HEK293 (cell line): ENCODE measurements around the gene R3HDM4.
A peak's percentile ranks its signal among the peaks of the same experiment; 100 is the strongest.

Experiments used
- CTCF ChIA-PET: fragments of 350-600 bp; formaldehyde crosslinking; extraction: SDS; loops from one replicate; lab custom pipeline; 2021; ENCODE audit warnings: antibody characterized with exemption; lab: Yijun Ruan, JAX
- POLR2A ChIA-PET: fragments of 300-600 bp; formaldehyde crosslinking; extraction: SDS; loops from one replicate; lab custom pipeline; 2020; ENCODE audit warnings: antibody characterized with exemption, inconsistent platforms; lab: Yijun Ruan, JAX
- H3K27ac ChIP-seq: fragments of 200-500 bp; sonication (Bioruptor generic); 2 replicates; pipeline ENCODE4 v1.5.1; 2014; ENCODE audit warnings: low read depth, low read length, control low read depth, inconsistent platforms; ENCODE audit errors: extremely low read depth
- H3K36me3 ChIP-seq, 2 experiments: fragments of 200-500 bp in 1 of 2; sonication (Bioruptor generic) in 1 of 2; 1 replicate in 1 of 2; 2 replicates in 1 of 2; pipeline ENCODE4 v1.5.1; 2014 to 2017; ENCODE audit warnings: inconsistent platforms in 2 of 2, low read length in 2 of 2; ENCODE audit not compliant: control insufficient read depth in 2 of 2, insufficient read depth in 1 of 2
- H3K4me1 ChIP-seq: fragments of 200-500 bp; sonication (Bioruptor generic); 2 replicates; pipeline ENCODE4 v1.5.1; 2014; ENCODE audit warnings: mild to moderate bottlenecking, low read length, inconsistent platforms; ENCODE audit not compliant: control insufficient read depth, insufficient read depth
- H3K4me3 ChIP-seq: 2 replicates; pipeline ENCODE4 v1.5.1; 2011; ENCODE audit warnings: low read depth, mild to moderate bottlenecking, control low read depth, low read length, moderate library complexity
- H3K9me3 ChIP-seq: fragments of 200-500 bp; sonication (Bioruptor generic); 2 replicates; pipeline ENCODE4 v1.5.1; 2014; ENCODE audit warnings: low read depth, low read length, inconsistent platforms; ENCODE audit not compliant: control insufficient read depth, insufficient read depth
- BCL11B ChIP-seq: fragments of 450-650 bp; formaldehyde crosslinking; IDR thresholded peaks from 2 replicates; pipeline ENCODE4 v1.5.1; 2016; ENCODE audit warnings: low read depth, missing biosample characterization, missing genetic modification characterization
- MZF1 ChIP-seq: fragments of 450-650 bp; formaldehyde crosslinking; IDR thresholded peaks from 2 replicates; pipeline ENCODE4 v1.5.1; 2017; ENCODE audit warnings: missing biosample characterization, missing genetic modification characterization, borderline replicate concordance
- ZBTB17 ChIP-seq: fragments of 450-650 bp; formaldehyde crosslinking; IDR thresholded peaks from 2 replicates; pipeline ENCODE4 v1.5.1; 2016; ENCODE audit warnings: missing biosample characterization, missing genetic modification characterization
- ZFP69B ChIP-seq: fragments of 450-650 bp; formaldehyde crosslinking; IDR thresholded peaks from 2 replicates; pipeline ENCODE4 v1.5.1; 2016; ENCODE audit warnings: missing biosample characterization, missing genetic modification characterization
- ZNF140 ChIP-seq: fragments of 450-650 bp; formaldehyde crosslinking; IDR thresholded peaks from 2 replicates; pipeline ENCODE4 v1.5.1; 2016; ENCODE audit warnings: missing biosample characterization, missing genetic modification characterization
- ZNF19 ChIP-seq: fragments of 450-650 bp; formaldehyde crosslinking; IDR thresholded peaks from 2 replicates; pipeline ENCODE4; 2016; ENCODE audit warnings: missing biosample characterization, missing genetic modification characterization, low read depth
- ZNF324 ChIP-seq: fragments of 450-650 bp; formaldehyde crosslinking; IDR thresholded peaks from 2 replicates; pipeline ENCODE4 v1.5.1; 2016; ENCODE audit warnings: missing biosample characterization, missing genetic modification characterization
- ZNF366 ChIP-seq: fragments of 450-650 bp; formaldehyde crosslinking; conservative IDR thresholded peaks from 2 replicates; pipeline ENCODE4 v1.5.1; 2016; ENCODE audit warnings: missing biosample characterization, missing genetic modification characterization
- ZNF600 ChIP-seq: fragments of 450-650 bp; formaldehyde crosslinking; IDR thresholded peaks from 2 replicates; pipeline ENCODE4 v1.5.1; 2016; ENCODE audit warnings: missing biosample characterization, missing genetic modification characterization
- TF ChIP-seq, protein P1 (sequence below): fragments of 450-650 bp; formaldehyde crosslinking; IDR thresholded peaks from 2 replicates; pipeline ENCODE4 v1.5.1; 2016; ENCODE audit warnings: missing biosample characterization, missing genetic modification characterization
- TF ChIP-seq, protein P2 (sequence below): fragments of 450-650 bp; formaldehyde crosslinking; IDR thresholded peaks from 2 replicates; pipeline ENCODE4 v1.5.1; 2016; ENCODE audit warnings: missing biosample characterization, missing genetic modification characterization
- TF ChIP-seq, protein P3 (sequence below): IDR thresholded peaks from 2 replicates; pipeline ENCODE4 v1.6.1; 2011; ENCODE audit warnings: mild to moderate bottlenecking, low read depth, low read length, borderline replicate concordance
- TF ChIP-seq, protein P4 (sequence below): fragments of 450-650 bp; formaldehyde crosslinking; IDR thresholded peaks from 2 replicates; pipeline ENCODE4; 2016; ENCODE audit warnings: missing biosample characterization, missing genetic modification characterization

The R3HDM4 gene

DNA sequence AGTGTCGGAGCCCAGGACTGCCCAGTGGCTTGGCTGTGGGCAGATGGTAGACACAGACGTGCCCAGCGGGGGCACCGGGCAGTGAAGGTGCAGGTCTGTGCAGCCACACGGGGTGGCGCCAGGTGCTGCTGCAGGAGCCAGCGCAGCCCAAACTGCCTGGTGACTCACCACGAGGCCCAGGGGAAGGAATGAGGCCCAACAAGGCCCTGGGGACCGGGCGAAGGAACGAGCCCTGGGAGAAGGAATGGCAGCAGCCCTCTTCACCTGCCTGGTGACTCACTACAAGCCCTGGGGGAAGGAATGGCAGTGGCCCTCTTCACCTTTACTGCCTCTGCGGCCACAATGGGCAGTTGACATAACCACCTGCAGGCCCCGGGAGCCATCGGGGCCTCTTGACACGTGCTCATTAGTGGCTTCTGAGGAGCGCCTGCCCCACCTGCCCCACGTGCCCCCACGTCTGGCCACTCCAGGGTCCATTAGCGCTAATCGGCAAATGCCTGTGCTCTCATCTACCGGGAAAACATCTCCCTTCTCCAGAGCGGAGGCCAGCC lies 29.3 kb downstream of the R3HDM4 start (continued):
- TF ChIP-seq BCL11B (tag by site-specific recombination) (no peak), ZNF366 (tag by site-specific recombination) (peak; percentile 29; the same call in 1 of the 2 replicates), MZF1 (tag by site-specific recombination) (no peak), ZBTB17 (tag by site-specific recombination) (no peak), ZNF600 (tag by site-specific recombination) (peak; percentile 53; the same call in 1 of the 2 replicates)
- TF ChIP-seq, protein P1, sequence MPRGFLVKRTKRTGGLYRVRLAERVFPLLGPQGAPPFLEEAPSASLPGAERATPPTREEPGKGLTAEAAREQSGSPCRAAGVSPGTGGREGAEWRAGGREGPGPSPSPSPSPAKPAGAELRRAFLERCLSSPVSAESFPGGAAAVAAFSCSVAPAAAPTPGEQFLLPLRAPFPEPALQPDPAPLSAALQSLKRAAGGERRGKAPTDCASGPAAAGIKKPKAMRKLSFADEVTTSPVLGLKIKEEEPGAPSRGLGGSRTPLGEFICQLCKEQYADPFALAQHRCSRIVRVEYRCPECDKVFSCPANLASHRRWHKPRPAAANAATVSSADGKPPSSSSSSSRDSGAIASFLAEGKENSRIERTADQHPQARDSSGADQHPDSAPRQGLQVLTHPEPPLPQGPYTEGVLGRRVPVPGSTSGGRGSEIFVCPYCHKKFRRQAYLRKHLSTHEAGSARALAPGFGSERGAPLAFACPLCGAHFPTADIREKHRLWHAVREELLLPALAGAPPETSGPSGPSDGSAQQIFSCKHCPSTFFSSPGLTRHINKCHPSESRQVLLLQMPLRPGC (tag by site-specific recombination) = no peak

DNA sequence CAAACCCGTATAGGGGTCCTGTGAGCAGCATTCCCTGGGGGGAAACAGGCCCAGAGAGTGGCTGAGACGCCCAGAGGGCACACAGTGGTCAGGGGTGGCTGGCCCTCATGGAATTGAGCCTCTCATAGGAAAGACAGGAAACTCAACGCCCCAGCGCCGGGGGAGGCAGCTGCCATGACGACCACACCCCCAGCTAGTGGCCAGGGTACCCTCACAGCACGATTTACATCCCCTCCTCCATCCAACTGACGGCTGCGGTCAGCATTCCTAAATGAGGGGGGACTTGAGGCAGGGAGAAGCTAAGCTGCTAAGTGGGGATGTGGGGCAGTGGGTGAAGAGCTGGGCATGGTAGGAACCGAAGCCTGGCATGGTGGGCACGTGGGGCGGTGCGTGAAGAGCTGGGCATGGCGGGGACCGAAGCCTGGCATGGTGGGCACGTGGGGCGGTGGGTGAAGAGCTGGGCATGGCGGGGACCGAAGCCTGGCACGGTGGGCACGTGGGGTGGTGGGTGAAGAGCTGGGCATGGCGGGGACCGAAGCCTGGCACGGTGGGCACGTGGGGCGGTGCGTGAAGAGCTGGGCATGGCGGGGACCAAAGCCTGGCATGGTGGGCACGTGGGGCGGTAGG lies 30.0 kb downstream of the R3HDM4 start:
- Histone ChIP-seq H3K4me3 (no peak overlapping the region), H3K4me1 (no peaks in the 10 kb centered on the region), H3K9me3 (no peaks in the 10 kb centered on the region), H3K36me3 (peaks cover 4 to 69% of the 10 kb centered on the region in 2 experiments; a peak in 2 of 3 replicates), H3K27ac (no peak overlapping the region)
- TF ChIP-seq ZNF140 (tag by site-specific recombination) (no peak), ZNF324 (tag by site-specific recombination) (no peak), ZNF19 (tag by site-specific recombination) (no peak), ZFP69B (no peak)
- TF ChIP-seq, protein P2, sequence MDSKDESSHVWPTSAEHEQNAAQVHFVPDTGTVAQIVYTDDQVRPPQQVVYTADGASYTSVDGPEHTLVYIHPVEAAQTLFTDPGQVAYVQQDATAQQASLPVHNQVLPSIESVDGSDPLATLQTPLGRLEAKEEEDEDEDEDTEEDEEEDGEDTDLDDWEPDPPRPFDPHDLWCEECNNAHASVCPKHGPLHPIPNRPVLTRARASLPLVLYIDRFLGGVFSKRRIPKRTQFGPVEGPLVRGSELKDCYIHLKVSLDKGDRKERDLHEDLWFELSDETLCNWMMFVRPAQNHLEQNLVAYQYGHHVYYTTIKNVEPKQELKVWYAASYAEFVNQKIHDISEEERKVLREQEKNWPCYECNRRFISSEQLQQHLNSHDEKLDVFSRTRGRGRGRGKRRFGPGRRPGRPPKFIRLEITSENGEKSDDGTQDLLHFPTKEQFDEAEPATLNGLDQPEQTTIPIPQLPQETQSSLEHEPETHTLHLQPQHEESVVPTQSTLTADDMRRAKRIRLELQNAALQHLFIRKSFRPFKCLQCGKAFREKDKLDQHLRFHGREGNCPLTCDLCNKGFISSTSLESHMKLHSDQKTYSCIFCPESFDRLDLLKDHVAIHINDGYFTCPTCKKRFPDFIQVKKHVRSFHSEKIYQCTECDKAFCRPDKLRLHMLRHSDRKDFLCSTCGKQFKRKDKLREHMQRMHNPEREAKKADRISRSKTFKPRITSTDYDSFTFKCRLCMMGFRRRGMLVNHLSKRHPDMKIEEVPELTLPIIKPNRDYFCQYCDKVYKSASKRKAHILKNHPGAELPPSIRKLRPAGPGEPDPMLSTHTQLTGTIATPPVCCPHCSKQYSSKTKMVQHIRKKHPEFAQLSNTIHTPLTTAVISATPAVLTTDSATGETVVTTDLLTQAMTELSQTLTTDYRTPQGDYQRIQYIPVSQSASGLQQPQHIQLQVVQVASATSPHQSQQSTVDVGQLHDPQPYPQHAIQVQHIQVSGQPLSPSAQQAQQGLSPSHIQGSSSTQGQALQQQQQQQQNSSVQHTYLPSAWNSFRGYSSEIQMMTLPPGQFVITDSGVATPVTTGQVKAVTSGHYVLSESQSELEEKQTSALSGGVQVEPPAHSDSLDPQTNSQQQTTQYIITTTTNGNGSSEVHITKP = no peak
- TF ChIP-seq, protein P3, sequence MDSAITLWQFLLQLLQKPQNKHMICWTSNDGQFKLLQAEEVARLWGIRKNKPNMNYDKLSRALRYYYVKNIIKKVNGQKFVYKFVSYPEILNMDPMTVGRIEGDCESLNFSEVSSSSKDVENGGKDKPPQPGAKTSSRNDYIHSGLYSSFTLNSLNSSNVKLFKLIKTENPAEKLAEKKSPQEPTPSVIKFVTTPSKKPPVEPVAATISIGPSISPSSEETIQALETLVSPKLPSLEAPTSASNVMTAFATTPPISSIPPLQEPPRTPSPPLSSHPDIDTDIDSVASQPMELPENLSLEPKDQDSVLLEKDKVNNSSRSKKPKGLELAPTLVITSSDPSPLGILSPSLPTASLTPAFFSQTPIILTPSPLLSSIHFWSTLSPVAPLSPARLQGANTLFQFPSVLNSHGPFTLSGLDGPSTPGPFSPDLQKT = no peak
- TF ChIP-seq, protein P4, sequence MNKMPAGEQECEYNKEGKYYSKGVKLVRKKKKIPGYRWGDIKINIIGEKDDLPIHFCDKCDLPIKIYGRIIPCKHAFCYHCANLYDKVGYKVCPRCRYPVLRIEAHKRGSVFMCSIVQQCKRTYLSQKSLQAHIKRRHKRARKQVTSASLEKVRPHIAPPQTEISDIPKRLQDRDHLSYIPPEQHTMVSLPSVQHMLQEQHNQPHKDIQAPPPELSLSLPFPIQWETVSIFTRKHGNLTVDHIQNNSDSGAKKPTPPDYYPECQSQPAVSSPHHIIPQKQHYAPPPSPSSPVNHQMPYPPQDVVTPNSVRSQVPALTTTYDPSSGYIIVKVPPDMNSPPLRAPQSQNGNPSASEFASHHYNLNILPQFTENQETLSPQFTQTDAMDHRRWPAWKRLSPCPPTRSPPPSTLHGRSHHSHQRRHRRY (tag by site-specific recombination) = no peak
- CTCF ChIA-PET = interaction anchor here (0.5 to 0.9 kb wide), 4 partner anchors 19 to 139 kb away, joined by 3 to 4 read pairs (median 4); partner anchors contain the start of gene ELANE
- POLR2A ChIA-PET = interaction anchor here (1.6 kb wide), 1 partner anchor 12 kb away, joined by 4 read pairs; no protein-coding TSS in a partner anchor
